Transverse colon (tissue), 4 donors: ENCODE data around the gene TRAM2.

Experiments
- CTCF ChIP-seq, 5 experiments: fragments of 200-600 bp in 3 of 5; fragments of 450-650 bp in 2 of 5; sonication (generic) in 3 of 5; IDR thresholded peaks; 1 replicate in 2 of 5; 2 replicates in 3 of 5; pipeline ENCODE4 v1.5.1; 2016 to 2017; ENCODE audit warnings: antibody characterized with exemption in 5 of 5, inconsistent platforms in 3 of 5, mild to moderate bottlenecking in 2 of 5, moderate library complexity in 1 of 5
- EP300 ChIP-seq: sonication (generic); formaldehyde crosslinking; IDR thresholded peaks from one replicate; pipeline ENCODE4 v1.6.1; 2017; ENCODE audit warnings: antibody characterized with exemption, low read depth
- POLR2AphosphoS5 ChIP-seq, 3 donors: sonication (generic); formaldehyde crosslinking; IDR thresholded peaks; one replicate each; pipeline ENCODE4 v1.6.1; 2016; ENCODE audit warnings: antibody characterized with exemption in 3 of 3

GRCh38 chr6:52550870-52551269 lies 26.0 kb downstream of the TRAM2 start:
- TF ChIP-seq POLR2AphosphoS5 (IDR thresholded peaks at IDR 0.05), result no peak
- no peak for TF ChIP-seq CTCF (IDR thresholded peaks at IDR 0.05)
- TF ChIP-seq EP300, result no peak
